ENCODE measurements around the gene PRELID2.

Gene PRELID2

GRCh38 chr5:145793574-145793973, 41.6 kb downstream of the PRELID2 start:
- no peak for DNase-seq

GRCh38 chr5:145792840-145793239, 42.3 kb downstream of the PRELID2 start:
- DNase-seq = no peak

GRCh38 chr5:145791866-145792265, 43.3 kb downstream of the PRELID2 start:
- DNase-seq = no peak

- no peak for DNase-seq
These were observed 47.1 kb downstream of the PRELID2 start for GRCh38 chr5:145787996-145788395.

GRCh38 chr5:145787507-145787906, 47.6 kb downstream of the PRELID2 start:
- DNase-seq = no peak

- no peak for DNase-seq
These were observed 48.1 kb downstream of the PRELID2 start for GRCh38 chr5:145787001-145787400.

GRCh38 chr5:145780982-145781381, 54.2 kb downstream of the PRELID2 start:
- DNase-seq = no peak

GRCh38 chr5:145778144-145778900, 56.8 kb downstream of the PRELID2 start:
- no peak for DNase-seq

GRCh38 chr5:145777445-145778063, 57.6 kb downstream of the PRELID2 start:
- DNase-seq = no peak

- DNase-seq = no peak
These were observed 58.3 kb downstream of the PRELID2 start for GRCh38 chr5:145776886-145777285.

GRCh38 chr5:145775893-145776444, 59.2 kb downstream of the PRELID2 start:
- DNase-seq = no peak

GRCh38 chr5:145775411-145775810, 59.7 kb downstream of the PRELID2 start:
- DNase-seq = no peak

- DNase-seq = no peak
These were observed 60.7 kb downstream of the PRELID2 start for GRCh38 chr5:145774442-145774841.

GRCh38 chr5:145772466-145772865, 62.7 kb downstream of the PRELID2 start:
- DNase-seq = no peak

- DNase-seq = no peak
These were observed 66.3 kb downstream of the PRELID2 start for GRCh38 chr5:145768863-145769262.

- DNase-seq = no peak
These were observed 70.8 kb downstream of the PRELID2 start for GRCh38 chr5:145764325-145764724.

- no peak for DNase-seq
These were observed 72.3 kb downstream of the PRELID2 start for GRCh38 chr5:145762833-145763232.

GRCh38 chr5:145761254-145761653, 73.9 kb downstream of the PRELID2 start:
- DNase-seq = no peak

- no peak for DNase-seq
These were observed 74.5 kb downstream of the PRELID2 start for GRCh38 chr5:145760660-145761059.

GRCh38 chr5:145752947-145753346, 82.2 kb downstream of the PRELID2 start:
- DNase-seq = no peak

- no peak for DNase-seq
These were observed 82.6 kb downstream of the PRELID2 start for GRCh38 chr5:145752534-145752933.

- DNase-seq = no peak
These were observed 84.9 kb downstream of the PRELID2 start for GRCh38 chr5:145750199-145750598.

- no peak for DNase-seq
These were observed 91.6 kb downstream of the PRELID2 start for GRCh38 chr5:145743396-145744061.

GRCh38 chr5:145739843-145740242, 95.3 kb downstream of the PRELID2 start:
- DNase-seq = no peak

Data from left hindlimb (tissue), 1 donor.